ENCODE results near the gene ZNRF4.

The ZNRF4 gene

GRCh38 chr19:5456130-5456840 is 1.1 kb downstream of the ZNRF4 start:
- H3K4me1 ChIP-seq (ENCODE audit: control insufficient read depth, insufficient read depth, low read length, poor library complexity, severe bottlenecking) = no peaks in the 10 kb centered on the region

GRCh38 chr19:5456841-5457200 is 1.6 kb downstream of the ZNRF4 start:
- Histone ChIP-seq H3K4me1 (ENCODE audit: control insufficient read depth, insufficient read depth, low read length, poor library complexity, severe bottlenecking) (no peaks in the 10 kb centered on the region), H3K27ac (ENCODE audit: low read depth, low read length, severe bottlenecking) (no peak overlapping the region), H3K9me3 (ENCODE audit: control insufficient read depth, low read length) (no peaks in the 10 kb centered on the region), H3K36me3 (ENCODE audit: control insufficient read depth, insufficient read depth, low read length) (no peaks in the 10 kb centered on the region), H3K4me3 (ENCODE audit: extremely low read depth, insufficient read depth, low read length, poor library complexity, severe bottlenecking) (no peak overlapping the region)
- WGBS, 2 experiments (ENCODE audit: insufficient coverage in 2 of 2) = 87 to 96% methylated on average over 3 to 9 of the region's 16 CpGs

More at GRCh38 chr19:5456130-5456840, 1.1 kb downstream of the ZNRF4 start:
- H3K27ac ChIP-seq (ENCODE audit: low read depth, low read length, severe bottlenecking) = no peak overlapping the region
- no peaks in the 10 kb centered on the region for H3K9me3 ChIP-seq (ENCODE audit: control insufficient read depth, low read length)
- 91 to 93% methylated on average over 31 to 35 of the region's 35 CpGs for whole genome bisulfite sequencing, 2 experiments (ENCODE audit: insufficient coverage in 2 of 2)
- no peak overlapping the region for H3K4me3 ChIP-seq (ENCODE audit: extremely low read depth, insufficient read depth, low read length, poor library complexity, severe bottlenecking)
- no peaks in the 10 kb centered on the region for H3K36me3 ChIP-seq (ENCODE audit: control insufficient read depth, insufficient read depth, low read length)

GRCh38 chr19:5457709-5458108 is 2.5 kb downstream of the ZNRF4 start:
- H3K27ac ChIP-seq (ENCODE audit: low read depth, low read length, severe bottlenecking) = no peak overlapping the region
- H3K4me3 ChIP-seq (ENCODE audit: extremely low read depth, insufficient read depth, low read length, poor library complexity, severe bottlenecking) = no peak overlapping the region
- no peaks in the 10 kb centered on the region for H3K36me3 ChIP-seq (ENCODE audit: control insufficient read depth, insufficient read depth, low read length)
- 66 to 67% methylated on average over 6 to 7 of the region's 9 CpGs for WGBS, 2 experiments (ENCODE audit: insufficient coverage in 2 of 2)
- H3K9me3 ChIP-seq (ENCODE audit: control insufficient read depth, low read length) = no peaks in the 10 kb centered on the region
- no peaks in the 10 kb centered on the region for H3K4me1 ChIP-seq (ENCODE audit: control insufficient read depth, insufficient read depth, low read length, poor library complexity, severe bottlenecking)

GRCh38 chr19:5458420-5458819 is 3.2 kb downstream of the ZNRF4 start:
- no peaks in the 10 kb centered on the region for H3K4me1 ChIP-seq (ENCODE audit: control insufficient read depth, insufficient read depth, low read length, poor library complexity, severe bottlenecking)
- no peaks in the 10 kb centered on the region for H3K9me3 ChIP-seq (ENCODE audit: control insufficient read depth, low read length)
- WGBS, 2 experiments (ENCODE audit: insufficient coverage in 2 of 2) = 88 to 89% methylated on average over 4 to 6 of the region's 7 CpGs
- H3K4me3 ChIP-seq (ENCODE audit: extremely low read depth, insufficient read depth, low read length, poor library complexity, severe bottlenecking) = no peak overlapping the region
- no peaks in the 10 kb centered on the region for H3K36me3 ChIP-seq (ENCODE audit: control insufficient read depth, insufficient read depth, low read length)
- no peak overlapping the region for H3K27ac ChIP-seq (ENCODE audit: low read depth, low read length, severe bottlenecking)

GRCh38 chr19:5459360-5459759 is 4.1 kb downstream of the ZNRF4 start:
- Histone ChIP-seq H3K27ac (ENCODE audit: low read depth, low read length, severe bottlenecking) (no peak overlapping the region), H3K36me3 (ENCODE audit: control insufficient read depth, insufficient read depth, low read length) (no peaks in the 10 kb centered on the region), H3K4me3 (ENCODE audit: extremely low read depth, insufficient read depth, low read length, poor library complexity, severe bottlenecking) (no peak overlapping the region), H3K9me3 (ENCODE audit: control insufficient read depth, low read length) (no peaks in the 10 kb centered on the region), H3K4me1 (ENCODE audit: control insufficient read depth, insufficient read depth, low read length, poor library complexity, severe bottlenecking) (no peaks in the 10 kb centered on the region)
- WGBS, 2 experiments (ENCODE audit: insufficient coverage in 2 of 2) = 82 to 88% methylated on average over 4 to 6 of the region's 6 CpGs

GRCh38 chr19:5460748-5461147 is 5.5 kb downstream of the ZNRF4 start:
- H3K9me3 ChIP-seq (ENCODE audit: control insufficient read depth, low read length) = no peaks in the 10 kb centered on the region
- 76 to 83% methylated on average over 3 of the region's 3 CpGs for WGBS, 2 experiments (ENCODE audit: insufficient coverage in 2 of 2)
- H3K4me3 ChIP-seq (ENCODE audit: extremely low read depth, insufficient read depth, low read length, poor library complexity, severe bottlenecking) = no peak overlapping the region
- H3K27ac ChIP-seq (ENCODE audit: low read depth, low read length, severe bottlenecking) = no peak overlapping the region
- no peaks in the 10 kb centered on the region for H3K36me3 ChIP-seq (ENCODE audit: control insufficient read depth, insufficient read depth, low read length)
- no peaks in the 10 kb centered on the region for H3K4me1 ChIP-seq (ENCODE audit: control insufficient read depth, insufficient read depth, low read length, poor library complexity, severe bottlenecking)

- Histone ChIP-seq H3K9me3 (ENCODE audit: control insufficient read depth, low read length) (no peaks in the 10 kb centered on the region), H3K4me3 (ENCODE audit: extremely low read depth, insufficient read depth, low read length, poor library complexity, severe bottlenecking) (no peak overlapping the region), H3K36me3 (ENCODE audit: control insufficient read depth, insufficient read depth, low read length) (no peaks in the 10 kb centered on the region), H3K27ac (ENCODE audit: low read depth, low read length, severe bottlenecking) (no peak overlapping the region), H3K4me1 (ENCODE audit: control insufficient read depth, insufficient read depth, low read length, poor library complexity, severe bottlenecking) (no peaks in the 10 kb centered on the region)
- WGBS, 2 experiments (ENCODE audit: insufficient coverage in 2 of 2) = 71 to 76% methylated on average over 1 to 2 of the region's 3 CpGs
Measured at GRCh38 chr19:5463959-5464358, 8.7 kb downstream of the ZNRF4 start.

GRCh38 chr19:5466072-5466471 is 10.9 kb downstream of the ZNRF4 start:
- H3K27ac ChIP-seq (ENCODE audit: low read depth, low read length, severe bottlenecking) = no peak overlapping the region
- WGBS, 2 experiments (ENCODE audit: insufficient coverage in 2 of 2) = 65% methylated on average over 2 to 3 of the region's 7 CpGs
- H3K9me3 ChIP-seq (ENCODE audit: control insufficient read depth, low read length) = no peaks in the 10 kb centered on the region
- no peak overlapping the region for H3K4me3 ChIP-seq (ENCODE audit: extremely low read depth, insufficient read depth, low read length, poor library complexity, severe bottlenecking)
- peaks cover 2% of the 10 kb centered on the region for H3K4me1 ChIP-seq (ENCODE audit: control insufficient read depth, insufficient read depth, low read length, poor library complexity, severe bottlenecking)
- no peaks in the 10 kb centered on the region for H3K36me3 ChIP-seq (ENCODE audit: control insufficient read depth, insufficient read depth, low read length)

GRCh38 chr19:5466814-5467291 is 11.6 kb downstream of the ZNRF4 start:
- H3K9me3 ChIP-seq (ENCODE audit: control insufficient read depth, low read length) = no peaks in the 10 kb centered on the region
- WGBS, 2 experiments (ENCODE audit: insufficient coverage in 2 of 2) = 88 to 89% methylated on average over 5 to 12 of the region's 12 CpGs
- H3K4me1 ChIP-seq (ENCODE audit: control insufficient read depth, insufficient read depth, low read length, poor library complexity, severe bottlenecking) = peaks cover 2% of the 10 kb centered on the region
- H3K36me3 ChIP-seq (ENCODE audit: control insufficient read depth, insufficient read depth, low read length) = no peaks in the 10 kb centered on the region
- no peak overlapping the region for H3K27ac ChIP-seq (ENCODE audit: low read depth, low read length, severe bottlenecking)
- H3K4me3 ChIP-seq (ENCODE audit: extremely low read depth, insufficient read depth, low read length, poor library complexity, severe bottlenecking) = no peak overlapping the region

- no peak overlapping the region for H3K4me3 ChIP-seq (ENCODE audit: extremely low read depth, insufficient read depth, low read length, poor library complexity, severe bottlenecking)
Measured at GRCh38 chr19:5470264-5470671, 15.1 kb downstream of the ZNRF4 start.

GRCh38 chr19:5472286-5472685 is 17.1 kb downstream of the ZNRF4 start:
- no peak overlapping the region for H3K27ac ChIP-seq (ENCODE audit: low read depth, low read length, severe bottlenecking)
- H3K4me1 ChIP-seq (ENCODE audit: control insufficient read depth, insufficient read depth, low read length, poor library complexity, severe bottlenecking) = peaks cover 2% of the 10 kb centered on the region
- no peak overlapping the region for H3K4me3 ChIP-seq (ENCODE audit: extremely low read depth, insufficient read depth, low read length, poor library complexity, severe bottlenecking)
- H3K36me3 ChIP-seq (ENCODE audit: control insufficient read depth, insufficient read depth, low read length) = no peaks in the 10 kb centered on the region
- no peaks in the 10 kb centered on the region for H3K9me3 ChIP-seq (ENCODE audit: control insufficient read depth, low read length)
- WGBS, 2 experiments (ENCODE audit: insufficient coverage in 2 of 2) = 84 to 86% methylated on average over 11 to 14 of the region's 16 CpGs

More at GRCh38 chr19:5470264-5470671, 15.1 kb downstream of the ZNRF4 start:
- Histone ChIP-seq H3K36me3 (ENCODE audit: control insufficient read depth, insufficient read depth, low read length) (no peaks in the 10 kb centered on the region), H3K4me1 (ENCODE audit: control insufficient read depth, insufficient read depth, low read length, poor library complexity, severe bottlenecking) (peaks cover 2% of the 10 kb centered on the region), H3K27ac (ENCODE audit: low read depth, low read length, severe bottlenecking) (no peak overlapping the region), H3K9me3 (ENCODE audit: control insufficient read depth, low read length) (no peaks in the 10 kb centered on the region)
- WGBS, 2 experiments (ENCODE audit: insufficient coverage in 2 of 2) = 87 to 88% methylated on average over 12 of the region's 12 CpGs
